Measurements from ENCODE around the gene SLC37A4.

DNA sequence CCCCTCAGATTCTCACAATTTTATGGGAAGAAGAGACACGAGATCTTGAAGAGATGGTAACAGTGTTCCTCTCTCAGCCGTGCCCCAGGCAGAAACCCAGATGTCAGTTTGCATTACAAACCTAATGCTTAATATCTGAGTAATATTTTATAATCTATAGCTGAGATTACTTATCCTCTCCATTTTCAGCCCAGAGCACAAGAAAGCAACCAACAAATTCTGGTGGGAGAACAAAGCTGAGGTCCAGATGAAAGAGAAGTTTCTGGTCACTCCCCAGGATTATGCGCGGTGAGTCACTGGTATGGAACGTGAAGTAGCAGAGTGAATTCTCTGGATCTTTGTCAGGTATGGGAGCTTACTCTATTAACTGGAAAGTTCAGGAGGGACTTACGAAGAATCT lies 31.9 kb downstream of the SLC37A4 start:
- TF ChIP-seq CTCF (IDR thresholded peaks at IDR 0.05) (no peak), POLR2AphosphoS5 (IDR thresholded peaks at IDR 0.05; ENCODE audit: insufficient read depth in 1 of 2, low read depth in 1 of 2) (no peak), POLR2A (IDR thresholded peaks at IDR 0.05) (no peak)
